Stimulated activated CD8-positive, alpha-beta memory T cell treated with anti-CD3 and anti-CD28 coated beads, Interleukin-4, amount 100 ng/mL, for 24 hours (primary cell): ENCODE data around the gene CROCC2.
A peak's percentile ranks its signal among the peaks of the same experiment; 100 is the strongest.

Source experiments
- DNase-seq: peaks from one replicate; pipeline ENCODE4 v3.0.0-alpha.2; 2020; ENCODE audit warnings: low read depth

The CROCC2 gene

DNA sequence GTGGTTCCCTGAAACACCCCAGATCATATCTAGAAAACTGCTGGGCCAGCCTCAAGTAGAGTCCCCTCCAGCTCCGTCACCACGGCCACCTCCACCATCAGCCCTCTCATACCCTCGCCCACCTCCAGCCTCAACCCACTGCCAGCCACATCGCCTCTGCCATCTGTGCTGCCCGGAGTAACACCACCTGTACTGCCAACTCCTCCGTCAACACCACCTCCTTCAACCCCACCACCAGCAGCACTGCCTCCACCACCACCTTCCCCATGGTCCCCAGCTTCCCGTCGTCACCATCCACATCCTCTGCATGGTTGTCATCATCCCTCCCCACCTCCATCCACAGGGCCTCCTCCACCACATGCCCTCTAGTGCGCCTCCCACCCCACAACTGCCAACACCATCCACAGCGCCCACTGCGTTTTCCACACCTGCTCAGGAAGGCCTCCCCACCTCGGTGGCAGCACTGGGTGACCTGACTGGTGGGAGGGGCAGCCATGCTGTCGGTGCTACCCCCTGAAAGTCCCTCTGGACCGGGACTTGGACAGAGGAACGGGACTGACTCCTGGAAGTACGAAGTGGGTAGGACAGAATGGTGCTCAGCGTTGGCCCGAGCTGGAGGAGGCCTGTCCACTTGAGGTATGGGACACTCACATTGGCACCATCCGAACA is 93.9 kb downstream of the CROCC2 start:
- DNase-seq: no peak

- DNase-seq: no peak
Observed at GRCh38 chr2:241000831-241001321, 94.7 kb downstream of the CROCC2 start.

- no peak for DNase-seq
Observed at GRCh38 chr2:241001413-241002274, 95.5 kb downstream of the CROCC2 start.

DNA sequence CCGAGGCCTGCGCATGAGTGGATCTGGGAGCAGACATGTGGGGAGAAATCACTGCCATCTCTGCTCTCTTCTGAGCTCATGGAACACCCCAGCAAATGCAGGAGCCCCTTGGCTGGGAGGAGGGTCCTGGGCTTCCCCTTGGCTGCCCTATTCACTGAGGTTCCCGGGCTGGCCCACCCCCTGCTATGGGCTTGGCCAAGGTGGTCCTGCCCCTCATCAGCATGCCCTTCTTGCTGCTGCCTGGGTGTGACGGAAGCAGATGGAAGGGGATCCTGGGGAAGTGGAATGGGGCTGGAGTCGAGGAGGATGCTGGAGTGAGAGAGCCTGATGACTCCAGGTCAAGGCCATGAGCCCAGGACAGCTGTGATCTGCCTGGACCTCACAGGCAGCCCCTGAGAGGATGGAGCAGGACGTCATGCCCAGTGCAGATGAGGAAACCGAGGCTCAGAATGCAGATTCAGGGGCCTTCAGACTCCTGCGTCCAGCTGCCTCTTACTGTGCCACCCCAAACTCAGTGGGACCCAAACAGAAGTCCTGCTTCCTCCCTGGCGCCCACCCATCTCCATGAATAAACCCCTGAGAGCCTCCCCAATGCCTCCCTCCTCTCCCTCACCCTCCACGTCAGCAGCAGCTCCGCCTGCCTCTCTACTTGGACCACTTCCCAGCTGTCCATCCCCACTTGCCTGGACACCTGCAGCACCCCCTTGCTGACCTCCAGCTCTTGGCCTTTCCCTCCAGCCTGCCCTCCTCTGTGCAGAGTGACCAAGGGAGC is 96.3 kb downstream of the CROCC2 start:
- no peak for DNase-seq

- no peak for DNase-seq
Observed at GRCh38 chr2:241003047-241003360, 96.9 kb downstream of the CROCC2 start.

GRCh38 chr2:241003369-241003768 is 97.2 kb downstream of the CROCC2 start:
- DNase-seq: no peak

GRCh38 chr2:241003830-241004564 is 97.9 kb downstream of the CROCC2 start:
- no peak for DNase-seq

DNA sequence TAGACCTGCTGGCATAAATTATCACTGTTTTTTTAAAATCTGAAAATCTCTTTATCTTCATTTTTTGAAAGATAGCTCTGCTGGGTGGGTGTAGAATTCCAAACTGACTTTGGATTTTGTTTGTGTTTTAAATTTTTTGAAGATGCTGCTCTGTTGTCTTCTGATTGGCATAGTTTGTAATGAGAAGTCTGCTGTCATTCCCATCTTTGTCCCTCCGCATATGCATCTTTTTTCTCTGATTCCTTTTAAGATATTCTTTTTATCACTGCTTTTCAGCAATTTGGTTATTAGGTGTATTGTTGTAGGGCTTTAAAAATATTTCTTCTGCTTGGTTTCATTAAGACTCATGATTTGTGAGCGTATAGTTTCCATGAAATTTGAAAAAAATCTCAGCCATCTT is 99.4 kb downstream of the CROCC2 start:
- no peak for DNase-seq

GRCh38 chr2:241006412-241006811 is 100.3 kb downstream of the CROCC2 start:
- DNase-seq: no peak

- no peak for DNase-seq
Observed at GRCh38 chr2:241007111-241007510, 101.0 kb downstream of the CROCC2 start.

DNA sequence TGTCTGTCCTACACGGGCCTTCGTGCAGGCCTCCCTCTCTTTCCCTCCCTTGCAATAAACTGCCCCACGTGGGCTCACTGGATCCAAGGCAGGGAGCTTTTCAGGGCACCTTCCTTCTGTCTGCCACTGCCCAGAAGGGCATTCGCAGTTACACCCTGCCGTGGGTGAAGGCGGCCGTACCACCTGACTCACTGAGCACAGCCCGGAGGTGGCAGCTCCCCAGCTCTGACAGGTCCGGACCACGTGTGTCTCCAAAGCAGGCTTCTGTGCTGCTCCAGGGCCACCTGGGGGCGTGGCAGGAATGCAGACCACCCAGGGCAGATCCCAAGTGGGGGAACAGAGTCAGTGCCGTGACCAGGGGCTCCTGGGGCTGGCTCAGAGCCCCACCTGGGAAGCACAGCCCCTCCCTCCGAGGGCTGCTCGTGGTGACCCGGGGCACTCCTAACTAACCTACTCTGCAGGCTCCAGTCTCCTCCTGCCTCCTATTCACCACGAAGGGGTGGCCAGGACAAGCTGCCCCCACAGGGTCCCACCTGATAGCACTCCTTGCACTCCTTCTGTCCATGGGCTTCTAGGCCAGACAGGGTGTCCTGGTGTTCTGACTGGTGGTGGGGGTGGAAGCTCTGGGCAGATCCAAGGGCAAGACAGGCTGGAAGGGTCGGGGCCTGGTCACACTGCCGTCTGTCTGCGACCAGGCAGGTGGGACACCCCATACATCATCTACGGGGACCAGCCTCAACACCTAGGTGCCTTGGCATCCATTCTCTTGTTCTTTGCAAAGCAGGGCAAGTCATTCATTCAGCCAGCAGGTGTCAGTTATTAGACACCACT is 102.0 kb downstream of the CROCC2 start:
- no peak for DNase-seq

GRCh38 chr2:241008711-241009121 is 102.6 kb downstream of the CROCC2 start:
- DNase-seq: no peak

DNA sequence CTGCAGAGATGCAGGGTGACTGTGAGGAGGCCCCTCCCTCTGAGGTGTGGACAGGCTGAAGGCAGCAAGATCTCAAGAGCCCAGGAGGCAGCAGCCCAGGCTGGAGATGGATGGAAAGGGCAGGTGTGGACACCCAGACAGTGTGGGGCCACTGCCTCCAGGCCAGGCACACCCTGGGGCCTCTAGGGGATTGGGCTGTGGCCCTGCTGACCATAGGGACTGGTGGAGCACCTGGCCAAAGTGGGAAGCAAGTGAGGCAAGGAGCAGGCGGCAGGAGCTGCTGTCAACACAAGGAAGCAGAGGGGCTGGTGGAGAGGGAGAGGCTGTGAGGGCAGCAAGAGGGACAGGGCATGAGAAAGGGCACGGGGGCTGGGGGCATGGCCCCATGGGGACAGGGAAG is 103.1 kb downstream of the CROCC2 start:
- DNase-seq: no peak

DNA sequence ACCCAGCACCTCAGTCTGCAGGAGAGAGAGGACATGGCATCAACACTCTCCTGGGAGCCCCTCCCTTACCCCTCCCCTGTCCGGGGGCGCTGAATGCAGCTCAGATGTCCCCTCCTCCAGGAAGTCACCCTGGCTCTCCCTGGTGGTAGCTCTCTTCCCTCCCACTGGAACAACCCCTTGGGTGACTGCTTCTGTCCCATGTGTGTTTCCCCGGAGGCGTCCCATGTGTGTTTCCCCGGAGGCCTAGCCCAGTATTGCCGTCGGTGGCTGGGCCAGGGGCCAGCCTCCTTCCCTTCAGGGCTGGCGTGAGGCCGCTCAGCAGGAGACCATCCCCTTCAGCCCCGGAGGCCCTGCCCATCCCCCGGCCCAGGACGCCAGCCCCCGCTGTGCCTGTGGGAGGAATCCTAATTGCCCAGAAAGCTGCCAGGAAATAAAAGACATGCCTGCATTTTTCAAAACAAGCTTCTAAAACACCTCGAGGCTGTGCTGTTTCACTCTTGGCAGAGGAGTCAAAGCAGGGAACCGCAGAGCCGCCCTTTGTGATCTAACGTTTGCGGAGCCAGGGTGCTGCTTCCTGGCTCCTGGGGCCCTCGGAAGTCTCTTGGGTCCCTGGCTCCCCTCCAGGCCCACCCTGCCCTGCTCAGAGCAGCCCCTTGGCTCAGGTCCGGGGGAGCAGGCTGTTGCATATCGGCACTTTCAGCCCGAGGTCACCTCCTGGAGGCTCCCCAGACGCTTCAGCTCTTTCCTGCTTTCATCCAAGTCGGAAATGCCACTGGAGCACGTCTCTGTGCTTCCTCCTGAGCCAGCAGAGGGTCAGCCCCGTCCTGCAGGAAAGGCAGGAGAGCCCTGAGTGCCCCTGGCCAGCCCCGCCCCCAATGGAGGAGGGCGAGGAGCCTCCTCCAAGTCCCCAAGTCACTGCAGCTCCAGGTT is 103.7 kb downstream of the CROCC2 start:
- DNase-seq: peak; percentile 21

- no peak for DNase-seq
Observed at GRCh38 chr2:241010531-241011295, 104.6 kb downstream of the CROCC2 start.

GRCh38 chr2:241011296-241011600 is 105.1 kb downstream of the CROCC2 start:
- no peak for DNase-seq

DNA sequence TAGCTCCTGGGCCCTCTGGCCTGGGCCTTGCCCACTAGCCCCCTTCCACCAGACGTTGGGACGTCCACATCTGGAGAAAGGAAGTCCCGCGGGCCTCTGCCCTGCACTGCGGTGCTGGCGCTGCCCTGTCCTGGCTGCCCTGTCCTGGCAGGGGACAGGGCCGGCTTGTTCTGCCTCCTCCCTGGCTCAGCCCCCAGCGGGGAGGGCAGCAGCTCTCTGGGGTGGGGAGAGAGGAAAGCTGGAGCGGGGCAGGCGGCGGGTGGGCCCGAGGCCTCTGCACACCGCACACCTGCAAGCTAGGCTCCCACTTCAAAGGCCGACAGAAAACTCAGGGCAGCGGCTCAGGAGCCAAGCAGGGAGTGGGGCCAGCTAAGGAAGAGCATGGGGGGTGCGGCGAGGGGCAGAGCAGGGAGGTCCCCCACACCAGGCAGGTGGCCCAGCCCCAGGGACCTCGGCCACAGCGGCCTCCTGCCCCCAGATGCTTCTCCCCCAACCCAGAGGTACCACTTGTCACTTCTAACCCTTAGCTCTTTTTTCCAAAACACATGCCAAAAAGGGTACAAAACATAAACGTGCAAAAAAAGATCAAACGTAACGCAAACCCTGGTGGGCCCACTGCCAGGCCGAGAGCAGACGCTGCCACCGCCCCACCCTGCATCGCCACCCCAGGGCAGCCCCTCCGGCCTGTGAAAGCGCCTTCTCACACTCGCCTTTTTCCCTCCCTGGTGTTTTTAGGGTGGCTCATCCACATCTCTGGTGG is 105.8 kb downstream of the CROCC2 start:
- DNase-seq: no peak

- no peak for DNase-seq
Observed at GRCh38 chr2:241014224-241014623, 108.1 kb downstream of the CROCC2 start.

GRCh38 chr2:241014764-241015163 is 108.6 kb downstream of the CROCC2 start:
- DNase-seq: no peak
